IMR-90 (cell line): ENCODE data around the gene PATJ. TPM values are rescaled to one million over a fixed set of nuclear protein-coding genes. Genes with fewer than 3 reads are reported as not detected.

Experiments used
- ATAC-seq: fragments of 200-7000 bp; cut with Tn5 transposase; 2 replicates; pipeline ENCODE4 v1.9.1; 2020; ENCODE audit warnings: low read depth, mild to moderate bottlenecking, moderate library complexity
- BruUV-seq: library from RNA; stranded (reverse); fragments of 400-500 nt; replicated peaks from 2 replicates; lab custom pipeline; 2021; lab: Mats Ljungman, UMichigan
- CTCF ChIA-PET: fragments of 300-600 bp; formaldehyde crosslinking; extraction: SDS; loops from one replicate; lab custom pipeline; 2021; ENCODE audit warnings: antibody characterized with exemption; lab: Yijun Ruan, JAX
- POLR2A ChIA-PET: fragments of 300-600 bp; sonication (Branson Sonifier 250); formaldehyde crosslinking; loops from one replicate; lab custom pipeline; 2022; ENCODE audit warnings: antibody characterized with exemption; ENCODE audit not compliant: unreplicated experiment; lab: Charles Lee
- DNase-seq: peaks from one replicate; pipeline ENCODE4 v3.0.0; 2013
- H2AFZ ChIP-seq: replicated peaks from 2 replicates; pipeline ENCODE3; 2013; ENCODE audit warnings: low read length, mild to moderate bottlenecking; ENCODE audit not compliant: poor library complexity
- H2AK5ac ChIP-seq: 2 replicates; pipeline ENCODE4 v1.6.1; 2013; ENCODE audit warnings: low read depth, low read length, inconsistent platforms
- H2AK9ac ChIP-seq: replicated peaks from 2 replicates; pipeline ENCODE3; 2013; ENCODE audit warnings: mild to moderate bottlenecking, low read depth, low read length, moderate library complexity; ENCODE audit not compliant: poor library complexity
- H2BK120ac ChIP-seq: 2 replicates; pipeline ENCODE4 v1.6.1; 2013; ENCODE audit warnings: low read depth, low read length, inconsistent platforms
- H2BK15ac ChIP-seq: 3 replicates; pipeline ENCODE4 v1.6.1; 2013; ENCODE audit warnings: low read depth, low read length, inconsistent platforms
- H2BK20ac ChIP-seq: 2 replicates; pipeline ENCODE4 v1.6.1; 2013; ENCODE audit warnings: low read depth, mild to moderate bottlenecking, inconsistent platforms, low read length, moderate library complexity
- H2BK5ac ChIP-seq: 2 replicates; pipeline ENCODE4 v1.6.1; 2013; ENCODE audit warnings: mild to moderate bottlenecking, low read depth, low read length, inconsistent platforms; ENCODE audit not compliant: poor library complexity, severe bottlenecking
- H3K14ac ChIP-seq: replicated peaks from 2 replicates; pipeline ENCODE4 v1.6.1; 2013; ENCODE audit warnings: low read depth, low read length, inconsistent platforms
- H3K18ac ChIP-seq: 2 replicates; pipeline ENCODE4 v1.6.1; 2013; ENCODE audit warnings: low read depth, low read length, control low read depth
- H3K23ac ChIP-seq: 2 replicates; pipeline ENCODE4 v1.6.1; 2013; ENCODE audit warnings: low read depth, low read length, inconsistent platforms
- H3K27ac ChIP-seq: 2 replicates; pipeline ENCODE4 v1.5.1; 2013; ENCODE audit warnings: mild to moderate bottlenecking, control low read depth, low read length; ENCODE audit not compliant: insufficient read depth
- H3K27me3 ChIP-seq: 2 replicates; pipeline ENCODE4 v1.6.1; 2013; ENCODE audit warnings: low read length; ENCODE audit not compliant: control insufficient read depth, insufficient read depth
- H3K36me3 ChIP-seq: 2 replicates; pipeline ENCODE4 v1.6.1; 2013; ENCODE audit warnings: low read length, mixed read lengths; ENCODE audit not compliant: control insufficient read depth, insufficient read depth
- H3K4ac ChIP-seq: 2 replicates; pipeline ENCODE4 v1.6.1; 2013; ENCODE audit warnings: low read depth, low read length, inconsistent platforms
- H3K4me1 ChIP-seq: 2 replicates; pipeline ENCODE4 v1.6.1; 2013; ENCODE audit warnings: low read length, mixed read lengths; ENCODE audit not compliant: control insufficient read depth, insufficient read depth
- H3K4me2 ChIP-seq: 2 replicates; pipeline ENCODE4 v1.6.1; 2013; ENCODE audit warnings: low read depth, mild to moderate bottlenecking, control low read depth, low read length, moderate library complexity
- H3K4me3 ChIP-seq: 2 replicates; pipeline ENCODE4 v1.5.1; 2013; ENCODE audit warnings: low read depth, mild to moderate bottlenecking, control low read depth, low read length, moderate library complexity; ENCODE audit not compliant: insufficient read depth
- H3K56ac ChIP-seq: 2 replicates; pipeline ENCODE4 v1.6.1; 2013; ENCODE audit warnings: low read length, inconsistent platforms; ENCODE audit not compliant: insufficient read depth; ENCODE audit errors: extremely low read depth
- H3K79me1 ChIP-seq, 2 experiments: 2 replicates each; pipeline ENCODE4 v1.6.1; 2013; ENCODE audit warnings: low read length in 2 of 2, inconsistent platforms in 1 of 2, low read depth in 1 of 2
- H3K9ac ChIP-seq: 2 replicates; pipeline ENCODE4 v1.6.1; 2013; ENCODE audit warnings: low read depth, low read length, control low read depth
- H3K9me1 ChIP-seq: 2 replicates; pipeline ENCODE4 v1.6.1; 2013; ENCODE audit warnings: low read length, inconsistent platforms; ENCODE audit not compliant: insufficient read depth
- H3K9me3 ChIP-seq: 2 replicates; pipeline ENCODE4 v1.6.1; 2013; ENCODE audit warnings: low read length; ENCODE audit not compliant: control insufficient read depth, insufficient read depth
- H4K20me1 ChIP-seq: 2 replicates; pipeline ENCODE4 v1.6.1; 2013; ENCODE audit warnings: low read length, inconsistent platforms; ENCODE audit not compliant: insufficient read depth
- H4K5ac ChIP-seq: 2 replicates; pipeline ENCODE4 v1.6.1; 2013; ENCODE audit warnings: mild to moderate bottlenecking, low read depth, low read length, control low read depth
- H4K8ac ChIP-seq, 2 experiments: 2 replicates each; pipeline ENCODE4 v1.6.1; 2013; ENCODE audit warnings: low read depth in 2 of 2, low read length in 2 of 2, control low read depth in 1 of 2, inconsistent platforms in 1 of 2
- H4K91ac ChIP-seq: 2 replicates; pipeline ENCODE4 v1.6.1; 2013; ENCODE audit warnings: low read depth, low read length, inconsistent platforms; ENCODE audit not compliant: insufficient read depth
- CHD1 ChIP-seq: IDR thresholded peaks from 2 replicates; pipeline ENCODE4 v1.6.1; 2012; ENCODE audit warnings: low read depth, low read length, improper control_type of control experiment
- FOS ChIP-seq: fragments of 150-350 bp; IDR thresholded peaks from 2 replicates; pipeline ENCODE4 v1.6.1; 2016; ENCODE audit warnings: low read depth, low read length
- MAFK ChIP-seq: IDR thresholded peaks from 2 replicates; pipeline ENCODE4 v1.6.1; 2012; ENCODE audit warnings: low read depth, low read length, improper control_type of control experiment
- MAZ ChIP-seq: IDR thresholded peaks from 2 replicates; pipeline ENCODE4 v1.6.1; 2012; ENCODE audit warnings: low read depth, mild to moderate bottlenecking, low read length, improper control_type of control experiment, moderate library complexity, borderline replicate concordance
- NFE2L2 ChIP-seq: fragments of 150-350 bp; IDR thresholded peaks from 2 replicates; pipeline ENCODE4 v1.6.1; 2016; ENCODE audit warnings: low read depth, mild to moderate bottlenecking, low read length
- POLR2A ChIP-seq: IDR thresholded peaks from 2 replicates; pipeline ENCODE4 v1.6.1; 2012; ENCODE audit warnings: mild to moderate bottlenecking, low read depth, low read length
- RAD21 ChIP-seq: IDR thresholded peaks from 2 replicates; pipeline ENCODE4 v1.6.1; 2012; ENCODE audit warnings: low read length, improper control_type of control experiment
- RCOR1 ChIP-seq: IDR thresholded peaks from 2 replicates; pipeline ENCODE4 v1.6.1; 2012; ENCODE audit warnings: mild to moderate bottlenecking, low read length, improper control_type of control experiment; ENCODE audit not compliant: insufficient replicate concordance
- SMC3 ChIP-seq: fragments of 150-350 bp; IDR thresholded peaks from 2 replicates; pipeline ENCODE4 v1.6.1; 2016; ENCODE audit warnings: low read depth, mild to moderate bottlenecking, antibody characterized with exemption, low read length, moderate library complexity
- dilution Hi-C: fragments of 300-500 bp; cut with HindIII; formaldehyde crosslinking; loops from one replicate; pipeline ENCODE4 v1.14.3; 2018; ENCODE audit warnings: low sequenced_read_pairs; ENCODE audit not compliant: unreplicated experiment
- in situ Hi-C: fragments of 300-500 bp; cut with MboI; formaldehyde crosslinking; loops from 3 replicates; pipeline ENCODE4 v1.14.3; 2019; ENCODE audit warnings: low sequenced_read_pairs, inconsistent platforms, mixed read lengths
- intact Hi-C: fragments of 100-400 bp; cut with micrococcal nuclease; formaldehyde crosslinking; loops from 2 replicates; pipeline ENCODE4 v1.10.0; 2022
- polyA plus RNA-seq, 3 experiments: library from polyadenylated mRNA; depleted of rRNA; stranded (reverse); fragments of >200 nt; gene quantifications; 2 replicates each; pipeline ENCODE4 v1.2.3, GENCODE V29; 2012; ENCODE audit warnings: low replicate concordance in 1 of 3
- total RNA-seq: library from RNA; depleted of rRNA; stranded (reverse); fragments of >200 nt; gene quantifications from 2 replicates; pipeline ENCODE4 v1.2.3, GENCODE V29; 2012

The PATJ gene
- total and polyA plus RNA-seq, 2 of the 4 experiments (the other 2 are of a cell fraction) = 2.0 to 3.4 TPM

GRCh38 chr1:62043154-62043553, 300.9 kb downstream of the PATJ start:
- BruUV-seq = no TSS peak

More at GRCh38 chr1:62043154-62043553, 300.9 kb downstream of the PATJ start:
- POLR2A ChIA-PET = interaction anchor here (0.9 kb wide), 1 partner anchor 11 kb away, joined by 3 read pairs; no protein-coding TSS in a partner anchor
- no peaks in the 10 kb centered on the region for H3K27me3 ChIP-seq
- dilution Hi-C loops (no loop called here), intact Hi-C loops (no loop called here), in situ Hi-C loops (no loop called here)
- no peak overlapping the region for H3K9ac ChIP-seq
- no peaks in the 10 kb centered on the region for H3K9me3 ChIP-seq
- H4K91ac ChIP-seq = no peak overlapping the region
- no peak overlapping the region for H2AK9ac ChIP-seq
- no peaks in the 10 kb centered on the region for H3K36me3 ChIP-seq
- H2BK15ac ChIP-seq = no peak overlapping the region
- no peak overlapping the region for H2BK5ac ChIP-seq
- no peak overlapping the region for H3K23ac ChIP-seq
- CTCF ChIA-PET = no interaction called here
- no peak overlapping the region for H3K4me2 ChIP-seq
- no peak overlapping the region for H2AFZ ChIP-seq
- H3K4ac ChIP-seq = no peak overlapping the region
- H4K20me1 ChIP-seq = no peaks in the 10 kb centered on the region
- no peak overlapping the region for H4K5ac ChIP-seq
- no peak overlapping the region for H3K56ac ChIP-seq
- H3K9me1 ChIP-seq = no peaks in the 10 kb centered on the region
- H3K18ac ChIP-seq = no peak overlapping the region
- H3K14ac ChIP-seq = no peak overlapping the region
- no peak overlapping the region for H4K8ac ChIP-seq
- H3K79me1 ChIP-seq = no peaks in the 10 kb centered on the region
- ATAC-seq (no peak), DNase-seq (no peak)
- no peak overlapping the region for H3K4me3 ChIP-seq
- no peak overlapping the region for H3K27ac ChIP-seq
- H3K4me1 ChIP-seq = no peaks in the 10 kb centered on the region
- no peak overlapping the region for H2AK5ac ChIP-seq
- no peak overlapping the region for H2BK120ac ChIP-seq
- no peak overlapping the region for H2BK20ac ChIP-seq
- TF ChIP-seq RCOR1 = no peak
- TF ChIP-seq CHD1 = no peak
- TF ChIP-seq NFE2L2 = no peak
- TF ChIP-seq FOS = no peak
- no peak for TF ChIP-seq RAD21
- no peak for TF ChIP-seq POLR2A
- no peak for TF ChIP-seq MAFK
- no peak for TF ChIP-seq MAZ
- TF ChIP-seq SMC3 = no peak
